ENCODE measurements around the gene ANKRD44. TPM values are rescaled to one million over a fixed set of nuclear protein-coding genes. Genes with fewer than 3 reads are reported as not detected.

ANKRD44 gene
- total RNA-seq, 2 donors from 2014 or later, result 7.0 to 7.9 TPM

GRCh38 chr2:197265924-197266323 is 44.7 kb downstream of the ANKRD44 start:
- Histone ChIP-seq H3K27ac (no peak overlapping the region), H3K9ac (ENCODE audit: low read depth in 2 of 2, low read length in 2 of 2) (no peak overlapping the region), H3K27me3 (no peaks in the 10 kb centered on the region), H3K9me3 (no peaks in the 10 kb centered on the region), H3K36me3 (no peaks in the 10 kb centered on the region), H3K4me3 (no peak overlapping the region), H3K4me1 (no peaks in the 10 kb centered on the region)
- intact Hi-C loops (cut with DNase I), result no loop called here
- TF ChIP-seq, protein P1, sequence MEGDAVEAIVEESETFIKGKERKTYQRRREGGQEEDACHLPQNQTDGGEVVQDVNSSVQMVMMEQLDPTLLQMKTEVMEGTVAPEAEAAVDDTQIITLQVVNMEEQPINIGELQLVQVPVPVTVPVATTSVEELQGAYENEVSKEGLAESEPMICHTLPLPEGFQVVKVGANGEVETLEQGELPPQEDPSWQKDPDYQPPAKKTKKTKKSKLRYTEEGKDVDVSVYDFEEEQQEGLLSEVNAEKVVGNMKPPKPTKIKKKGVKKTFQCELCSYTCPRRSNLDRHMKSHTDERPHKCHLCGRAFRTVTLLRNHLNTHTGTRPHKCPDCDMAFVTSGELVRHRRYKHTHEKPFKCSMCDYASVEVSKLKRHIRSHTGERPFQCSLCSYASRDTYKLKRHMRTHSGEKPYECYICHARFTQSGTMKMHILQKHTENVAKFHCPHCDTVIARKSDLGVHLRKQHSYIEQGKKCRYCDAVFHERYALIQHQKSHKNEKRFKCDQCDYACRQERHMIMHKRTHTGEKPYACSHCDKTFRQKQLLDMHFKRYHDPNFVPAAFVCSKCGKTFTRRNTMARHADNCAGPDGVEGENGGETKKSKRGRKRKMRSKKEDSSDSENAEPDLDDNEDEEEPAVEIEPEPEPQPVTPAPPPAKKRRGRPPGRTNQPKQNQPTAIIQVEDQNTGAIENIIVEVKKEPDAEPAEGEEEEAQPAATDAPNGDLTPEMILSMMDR (IDR thresholded peaks at IDR 0.05), result no peak
- no peak for DNase-seq

GRCh38 chr2:197265036-197265435 is 45.5 kb downstream of the ANKRD44 start:
- H3K9me3 ChIP-seq, result no peaks in the 10 kb centered on the region
- H3K4me3 ChIP-seq, result no peak overlapping the region
- DNase-seq, result no peak
- no peak overlapping the region for H3K9ac ChIP-seq (ENCODE audit: low read depth in 2 of 2, low read length in 2 of 2)
- intact Hi-C loops (cut with DNase I), result no loop called here
- no peaks in the 10 kb centered on the region for H3K27me3 ChIP-seq
- no peak overlapping the region for H3K27ac ChIP-seq
- H3K36me3 ChIP-seq, result no peaks in the 10 kb centered on the region
- no peaks in the 10 kb centered on the region for H3K4me1 ChIP-seq
- TF ChIP-seq, protein P1 (IDR thresholded peaks at IDR 0.05), result no peak

GRCh38 chr2:197264332-197264731 is 46.2 kb downstream of the ANKRD44 start:
- TF ChIP-seq, protein P1 (IDR thresholded peaks at IDR 0.05), result no peak
- H3K4me1 ChIP-seq, result no peaks in the 10 kb centered on the region
- no peak overlapping the region for H3K9ac ChIP-seq (ENCODE audit: low read depth in 2 of 2, low read length in 2 of 2)
- no peak for DNase-seq
- no peaks in the 10 kb centered on the region for H3K36me3 ChIP-seq
- H3K27ac ChIP-seq, result no peak overlapping the region
- H3K27me3 ChIP-seq, result no peaks in the 10 kb centered on the region
- intact Hi-C loops (cut with DNase I), result no loop called here
- no peak overlapping the region for H3K4me3 ChIP-seq
- no peaks in the 10 kb centered on the region for H3K9me3 ChIP-seq

GRCh38 chr2:197263077-197263476 is 47.5 kb downstream of the ANKRD44 start:
- no peaks in the 10 kb centered on the region for H3K27me3 ChIP-seq
- intact Hi-C loops (cut with DNase I), result no loop called here
- H3K4me3 ChIP-seq, result no peak overlapping the region
- no peaks in the 10 kb centered on the region for H3K36me3 ChIP-seq
- TF ChIP-seq, protein P1 (IDR thresholded peaks at IDR 0.05), result no peak
- H3K27ac ChIP-seq, result no peak overlapping the region
- no peak for DNase-seq
- no peaks in the 10 kb centered on the region for H3K4me1 ChIP-seq
- no peak overlapping the region for H3K9ac ChIP-seq (ENCODE audit: low read depth in 2 of 2, low read length in 2 of 2)
- no peaks in the 10 kb centered on the region for H3K9me3 ChIP-seq

DNA sequence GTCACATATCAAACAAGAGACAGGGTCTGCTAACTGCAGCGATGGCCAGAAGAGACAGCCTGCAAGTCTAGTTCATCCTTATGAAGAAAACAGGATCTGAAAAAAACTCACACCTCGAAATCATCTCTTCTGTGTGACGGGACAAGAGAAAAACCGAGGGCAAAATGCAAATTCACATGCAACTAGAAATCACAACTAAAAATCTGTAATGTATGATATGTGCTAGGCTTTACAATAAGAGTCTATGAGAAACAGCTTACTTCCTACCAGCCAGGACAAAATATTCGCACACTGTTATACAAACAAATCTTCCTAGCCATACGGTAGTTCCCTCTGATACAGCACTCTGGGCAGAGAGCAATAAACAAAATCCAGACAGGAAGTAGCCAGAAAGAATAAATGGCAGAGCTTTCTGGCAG is 48.8 kb downstream of the ANKRD44 start:
- intact Hi-C loops (cut with DNase I), result no loop called here
- Histone ChIP-seq H3K4me3 (no peak overlapping the region), H3K4me1 (peaks cover under 1% of the 10 kb centered on the region), H3K27ac (peak overlapping the region; percentile 39), H3K9ac (ENCODE audit: low read depth in 2 of 2, low read length in 2 of 2) (no peak overlapping the region), H3K36me3 (no peaks in the 10 kb centered on the region), H3K9me3 (no peaks in the 10 kb centered on the region), H3K27me3 (no peaks in the 10 kb centered on the region)
- TF ChIP-seq, protein P1 (IDR thresholded peaks at IDR 0.05), result no peak
- no peak for DNase-seq

Measured in colonic mucosa (tissue), 4 donors.